Fibroblast of lung (primary cell): ENCODE measurements around the gene BECN2. TPM values are rescaled to one million over a fixed set of nuclear protein-coding genes. Genes with fewer than 3 reads are reported as not detected.

Experiments
- DNase-seq, 2 donors: peaks; one replicate each; pipeline versions ENCODE4 v3.0.0 to v3.0.0-alpha.2; 2010; ENCODE audit warnings: low read depth in 2 of 2
- H2AFZ ChIP-seq: 2 replicates; pipeline ENCODE4 v1.5.1; 2012; ENCODE audit warnings: low read length, control low read depth, inconsistent platforms
- H3K27ac ChIP-seq: 2 replicates; pipeline ENCODE4 v1.5.1; 2011; ENCODE audit warnings: low read length, control low read depth; ENCODE audit not compliant: insufficient read depth
- H3K27me3 ChIP-seq: 2 replicates; pipeline ENCODE4 v1.5.1; 2011; ENCODE audit warnings: mild to moderate bottlenecking, low read length; ENCODE audit not compliant: control insufficient read depth, insufficient read depth
- H3K36me3 ChIP-seq: 2 replicates; pipeline ENCODE4 v1.5.1; 2011; ENCODE audit warnings: low read length; ENCODE audit not compliant: control insufficient read depth, insufficient read depth
- H3K4me1 ChIP-seq: 2 replicates; pipeline ENCODE4 v1.5.1; 2011; ENCODE audit warnings: low read length; ENCODE audit not compliant: control insufficient read depth, insufficient read depth; ENCODE audit errors: extremely low read depth
- H3K4me2 ChIP-seq: 2 replicates; pipeline ENCODE4 v1.5.1; 2011; ENCODE audit warnings: low read length, control low read depth; ENCODE audit not compliant: insufficient read depth; ENCODE audit errors: extremely low read depth
- H3K4me3 ChIP-seq, 4 experiments: fragments of 200-600 bp in 1 of 4; sonication (generic) in 1 of 4; replicated peaks in 1 of 4; 2 replicates each; pipeline ENCODE4 v1.5.1; 2011 to 2016; ENCODE audit warnings: low read length in 4 of 4, low read depth in 3 of 4, mild to moderate bottlenecking in 3 of 4, control low read depth in 2 of 4, inconsistent platforms in 1 of 4, mixed read lengths in 1 of 4; ENCODE audit not compliant: insufficient read depth in 1 of 4; ENCODE audit errors: control extremely low read depth in 1 of 4
- H3K79me2 ChIP-seq: 2 replicates; pipeline ENCODE4 v1.5.1; 2012; ENCODE audit warnings: mild to moderate bottlenecking, low read length, inconsistent platforms; ENCODE audit not compliant: control insufficient read depth, insufficient read depth
- H3K9ac ChIP-seq: 2 replicates; pipeline ENCODE4 v1.5.1; 2011; ENCODE audit warnings: mild to moderate bottlenecking, low read length, control low read depth; ENCODE audit not compliant: insufficient read depth
- H3K9me3 ChIP-seq: 2 replicates; pipeline ENCODE4 v1.5.1; 2012; ENCODE audit warnings: low read depth, low read length; ENCODE audit not compliant: control insufficient read depth, insufficient read depth
- H4K20me1 ChIP-seq: 2 replicates; pipeline ENCODE4 v1.5.1; 2011; ENCODE audit warnings: low read length; ENCODE audit not compliant: control insufficient read depth, insufficient read depth; ENCODE audit errors: extremely low read depth
- CTCF ChIP-seq, 2 donors: IDR thresholded peaks in 1 of 2; conservative IDR thresholded peaks in 1 of 2; 1 replicate in 1 of 2; 2 replicates in 1 of 2; pipeline ENCODE4 v1.5.1; 2011 to 2012; ENCODE audit warnings: low read length in 2 of 2, control low read depth in 1 of 2, inconsistent platforms in 1 of 2, low read depth in 1 of 2, mild to moderate bottlenecking in 1 of 2
- EZH2 ChIP-seq: IDR thresholded peaks from 2 replicates; pipeline ENCODE4 v1.5.1; 2012; ENCODE audit warnings: low read length, control low read depth, mild to moderate bottlenecking; ENCODE audit errors: missing control alignments
- polyA plus RNA-seq, 2 donors: library from polyadenylated mRNA; depleted of rRNA in 1 of 2; stranded (reverse) in 1 of 2; unstranded in 1 of 2; fragments of >200 nt; gene quantifications; 2 replicates each; pipeline ENCODE4 v1.2.1, GENCODE V29; 2011 to 2012; ENCODE audit warnings: missing spikeins in 1 of 2
- total RNA-seq: library from RNA; depleted of rRNA; stranded (reverse); fragments of >200 nt; gene quantifications from 2 replicates; pipeline ENCODE4 v1.2.1, GENCODE V29; 2014

The BECN2 gene
- total and polyA plus RNA-seq, 2 donors (not counting 1 experiment from before 2014, with no cell fraction given) = not detected

- Histone ChIP-seq H3K4me3 (no peak overlapping the region), H3K4me1 (no peaks in the 10 kb centered on the region), H3K27me3 (no peaks in the 10 kb centered on the region), H3K4me2 (no peak overlapping the region), H3K9ac (no peak overlapping the region), H3K79me2 (no peaks in the 10 kb centered on the region), H4K20me1 (no peaks in the 10 kb centered on the region), H3K36me3 (no peaks in the 10 kb centered on the region), H3K9me3 (no peaks in the 10 kb centered on the region), H2AFZ (no peak overlapping the region), H3K27ac (no peak overlapping the region)
- TF ChIP-seq CTCF (conservative IDR thresholded peaks at IDR 0.05 in 1 of 2, IDR thresholded peaks at IDR 0.05 in 1 of 2; ENCODE audit: low read depth in 1 of 2, low read length in 2 of 2) (no peak), EZH2 (no peak)
- no peak for DNase-seq
Measured at GRCh38 chr1:242000434-242000833, 42.9 kb downstream of the BECN2 start.

- Histone ChIP-seq H3K4me3 (no peak overlapping the region), H3K9ac (no peak overlapping the region), H3K79me2 (no peaks in the 10 kb centered on the region), H3K36me3 (no peaks in the 10 kb centered on the region), H4K20me1 (no peaks in the 10 kb centered on the region), H3K4me1 (no peaks in the 10 kb centered on the region), H3K4me2 (no peak overlapping the region), H2AFZ (no peak overlapping the region), H3K27me3 (no peaks in the 10 kb centered on the region), H3K9me3 (no peaks in the 10 kb centered on the region), H3K27ac (no peak overlapping the region)
- no peak for TF ChIP-seq EZH2
- TF ChIP-seq CTCF (conservative IDR thresholded peaks at IDR 0.05 in 1 of 2, IDR thresholded peaks at IDR 0.05 in 1 of 2; ENCODE audit: low read depth in 1 of 2, low read length in 2 of 2) = no peak
- DNase-seq = peak in 1 of 2 donors; percentile 44
Measured at GRCh38 chr1:242002072-242002471, 44.5 kb downstream of the BECN2 start.

GRCh38 chr1:242002510-242002909 is 44.9 kb downstream of the BECN2 start:
- Histone ChIP-seq H2AFZ (no peak overlapping the region), H3K79me2 (no peaks in the 10 kb centered on the region), H3K4me2 (no peak overlapping the region), H3K9ac (no peak overlapping the region), H3K36me3 (no peaks in the 10 kb centered on the region), H4K20me1 (no peaks in the 10 kb centered on the region), H3K27me3 (no peaks in the 10 kb centered on the region), H3K9me3 (no peaks in the 10 kb centered on the region), H3K27ac (no peak overlapping the region), H3K4me1 (no peaks in the 10 kb centered on the region), H3K4me3 (no peak overlapping the region)
- no peak for TF ChIP-seq CTCF (conservative IDR thresholded peaks at IDR 0.05 in 1 of 2, IDR thresholded peaks at IDR 0.05 in 1 of 2; ENCODE audit: low read depth in 1 of 2, low read length in 2 of 2)
- no peak for DNase-seq
